ENCODE measurements around the gene CFAP99. TPM values are rescaled to one million over a fixed set of nuclear protein-coding genes. Genes with fewer than 3 reads are reported as not detected.

Gene CFAP99
- total and polyA plus RNA-seq, 2 of the 8 experiments (the other 6 are each of a cell fraction or from before 2014, with no cell fraction given), result not detected

- H2BK20ac ChIP-seq (ENCODE audit: low read length), result peak overlapping the region; percentile 90; the same call in 1 of the 2 replicates
- H2BK5ac ChIP-seq (ENCODE audit: low read depth, low read length), result peak overlapping the region; percentile 96; the same call in 1 of the 2 replicates
- H3K9ac ChIP-seq (replicated peaks in 1 of 4; ENCODE audit: extremely low read depth in 1 of 4, low read depth in 3 of 4, low read length in 3 of 4), result no peak overlapping the region
- WGBS, 2 experiments (ENCODE audit: extremely low coverage in 1 of 2, insufficient coverage in 1 of 2, insufficient read length in 1 of 2, insufficient replicate concordance in 2 of 2, low coverage in 1 of 2, low lambda C conversion rate in 2 of 2, missing lambda C conversion rate in 1 of 2), result 87% methylated on average over 12 of the region's 14 CpGs; no CpG with 5 or more reads in 1 of the 2 experiments
- peaks cover 0 to 6% of the 10 kb centered on the region in 2 experiments for H4K20me1 ChIP-seq (replicated peaks in 1 of 2; ENCODE audit: control insufficient read depth in 1 of 2, insufficient read depth in 2 of 2, low read length in 2 of 2)
- H2AFZ ChIP-seq (ENCODE audit: low read length), result no peak overlapping the region
- peak overlapping the region; percentile 20 for H4K5ac ChIP-seq (ENCODE audit: insufficient read length, low read depth, low read length)
- DNase-seq (ENCODE audit: low read depth in 1 of 2, low spot score in 2 of 2) (no peak), FAIRE-seq (no peak)
- peak overlapping the region; percentile 82 for H3K4ac ChIP-seq (replicated peaks; ENCODE audit: insufficient read length, low read depth, low read length)
- H4K91ac ChIP-seq (replicated peaks; ENCODE audit: insufficient read length, low read length), result peak overlapping the region; percentile 73
- peak overlapping the region; percentile 46; the same call in 1 of the 2 replicates for H4K8ac ChIP-seq (ENCODE audit: extremely low read depth, insufficient read depth, low read length)
- peaks cover 4% of the 10 kb centered on the region; the same call in 1 of the 2 replicates for H3K79me1 ChIP-seq (ENCODE audit: low read depth, low read length)
- H3K23ac ChIP-seq (ENCODE audit: insufficient read length), result no peak overlapping the region
- H3K4me2 ChIP-seq (ENCODE audit: insufficient read depth in 1 of 2, low read depth in 2 of 2, low read length in 2 of 2), result peak overlapping the region; percentile 78 to 94; a peak in 3 of 4 replicates
- no peaks in the 10 kb centered on the region for H3K79me2 ChIP-seq (ENCODE audit: control insufficient read depth in 1 of 2, insufficient read depth in 2 of 2, low read length in 2 of 2)
- no peaks in the 10 kb centered on the region for H3K36me3 ChIP-seq (ENCODE audit: control insufficient read depth in 2 of 4, insufficient read depth in 4 of 4, low read length in 3 of 4)
- H2BK12ac ChIP-seq (ENCODE audit: low read depth, low read length), result peak overlapping the region; percentile 98; the same call in 1 of the 2 replicates
- no peak overlapping the region for H3K56ac ChIP-seq (replicated peaks; ENCODE audit: insufficient read length, low read depth, low read length)
- peaks cover 13 to 33% (median 27%) of the 10 kb centered on the region in 4 experiments for H3K27me3 ChIP-seq (replicated peaks in 1 of 4; ENCODE audit: control insufficient read depth in 3 of 4, extremely low read depth in 1 of 4, insufficient read depth in 3 of 4, low read length in 3 of 4)
- H2AK5ac ChIP-seq (ENCODE audit: low read depth, low read length), result peak overlapping the region; percentile 60; the same call in 1 of the 2 replicates
- H3K9me3 ChIP-seq (ENCODE audit: insufficient read depth in 2 of 2, low read depth in 1 of 2, low read length in 1 of 2), result no peaks in the 10 kb centered on the region
- H3K14ac ChIP-seq (ENCODE audit: insufficient read length), result no peak overlapping the region
- H3K23me2 ChIP-seq (ENCODE audit: low read depth, low read length), result peaks cover 10% of the 10 kb centered on the region
- no peak for TF ChIP-seq CBX8 (IDR thresholded peaks at IDR 0.05; ENCODE audit: borderline replicate concordance, low read depth, low read length)
- 0 out of 2 replicates have a peak, but pooled peaks have one; percentile 24 for TF ChIP-seq MAX (IDR thresholded peaks at IDR 0.05)
- no peak overlapping the region for H3K27ac ChIP-seq (ENCODE audit: low read depth, low read length)
- H2BK15ac ChIP-seq (ENCODE audit: low read length), result peak overlapping the region; percentile 98; the same call in 1 of the 2 replicates
- ChIA-PET POLR2A (ENCODE audit: partially characterized antibody) (interaction anchor here (0.6 to 2.4 kb wide), 4 partner anchors 10 to 216 kb away, joined by 3 to 9 read pairs (median 5); partner anchors contain the start of gene RNF4), CTCF (ENCODE audit: partially characterized antibody) (interaction anchor here (1.0 to 3.8 kb wide), 12 partner anchors 8 to 660 kb away, joined by 3 to 18 read pairs (median 6); no protein-coding TSS in a partner anchor)
- 0 out of 2 replicates have a peak overlapping the region, but pooled peaks have one; percentile 66 for H3K18ac ChIP-seq (ENCODE audit: extremely low read depth, low read length)
- peaks cover 12 to 36% (median 25%) of the 10 kb centered on the region in 4 experiments for H3K4me1 ChIP-seq (replicated peaks in 1 of 4; ENCODE audit: control insufficient read depth in 3 of 4, insufficient read depth in 4 of 4, low read length in 3 of 4)
- peak overlapping the region in 2 of 4 experiments; percentile 2 to 56; a peak in 2 of 8 replicates for H3K4me3 ChIP-seq (ENCODE audit: extremely low read depth in 1 of 4, insufficient read depth in 2 of 4, low read depth in 3 of 4, low read length in 4 of 4)
- peak overlapping the region; percentile 57 for H2BK120ac ChIP-seq (replicated peaks; ENCODE audit: low read depth, low read length)
Measured at GRCh38 chr4:2411786-2412510, 6.8 kb upstream of the CFAP99 start.

All from H1 (cell line).